Prostate gland (tissue), 2 donors: Measurements from ENCODE around the gene TAS2R46.

ENCODE experiments used
- CTCF ChIP-seq, 4 experiments: fragments of 200-600 bp in 2 of 4; fragments of 450-650 bp in 2 of 4; sonication (generic) in 2 of 4; IDR thresholded peaks; 1 replicate in 3 of 4; 2 replicates in 1 of 4; pipeline ENCODE4 v1.5.1; 2016 to 2019; ENCODE audit warnings: antibody characterized with exemption in 4 of 4, mild to moderate bottlenecking in 2 of 4, moderate library complexity in 2 of 4
- POLR2A ChIP-seq: fragments of 450-650 bp; IDR thresholded peaks from one replicate; pipeline ENCODE4 v1.6.1; 2016; ENCODE audit warnings: antibody characterized with exemption, mild to moderate bottlenecking
- POLR2AphosphoS5 ChIP-seq: sonication (generic); formaldehyde crosslinking; IDR thresholded peaks from one replicate; pipeline ENCODE4 v1.6.1; 2017; ENCODE audit warnings: antibody characterized with exemption

DNA sequence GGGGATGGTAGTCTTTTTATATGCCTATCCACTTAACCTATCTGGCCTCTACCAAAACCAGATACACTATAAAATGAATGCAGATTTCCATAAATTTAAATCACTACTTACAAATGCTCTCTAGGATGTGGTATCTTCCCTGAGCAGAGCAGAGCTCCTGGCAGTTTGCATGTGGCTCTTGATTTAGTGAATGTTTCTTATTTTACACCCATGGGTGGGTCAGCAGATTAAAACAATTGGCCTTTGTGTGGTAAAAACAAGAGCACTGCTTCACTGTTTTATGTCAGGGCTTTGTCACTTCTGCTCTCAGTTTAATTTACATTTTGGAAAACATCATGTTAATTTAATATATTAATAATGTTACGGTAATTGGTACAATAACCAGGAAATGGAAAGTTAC, 45.2 kb downstream of the TAS2R46 start:
- TF ChIP-seq POLR2AphosphoS5 (no peak), POLR2A (no peak), CTCF (IDR thresholded peaks at IDR 0.05) (no peak)
